HuH-7 (cell line): ENCODE measurements around the gene HRNR.
"Not testable (repeated sequence)": the region's sequence is repeated elsewhere in the genome, so short reads cannot be mapped to it uniquely, and the experiment has no call there.

ENCODE experiments used
- DNase-seq: peaks from one replicate; pipeline ENCODE4 v3.0.0; 2011; ENCODE audit warnings: low spot score

Gene HRNR

GRCh38 chr1:152224093-152224492, at the start of gene HRNR:
HRNR (minus strand) TSS chr1:152224193; CDS start chr1:152223253, 940 bp downstream.
- no peak for DNase-seq

- DNase-seq, result not testable (repeated sequence)
These were observed 32.4 kb upstream of the HRNR start for GRCh38 chr1:152256394-152256793.

GRCh38 chr1:152252157-152252556, 28.2 kb upstream of the HRNR start:
- no peak for DNase-seq

GRCh38 chr1:152251391-152251790, 27.4 kb upstream of the HRNR start:
- no peak for DNase-seq

- DNase-seq, result no peak
These were observed 23.3 kb upstream of the HRNR start for GRCh38 chr1:152247316-152247715.

GRCh38 chr1:152244576-152245273, 20.7 kb upstream of the HRNR start:
- no peak for DNase-seq

GRCh38 chr1:152237093-152237492, 13.1 kb upstream of the HRNR start:
- no peak for DNase-seq

GRCh38 chr1:152228831-152229230, 4.8 kb upstream of the HRNR start:
- DNase-seq, result no peak

GRCh38 chr1:152227310-152227928, 3.4 kb upstream of the HRNR start:
- no peak for DNase-seq

- no peak for DNase-seq
These were observed 1.7 kb upstream of the HRNR start for GRCh38 chr1:152225678-152226077.

- DNase-seq, result no peak
These were observed 3.5 kb downstream of the HRNR start for GRCh38 chr1:152220166-152221163.

- DNase-seq, result not testable (repeated sequence)
These were observed 4.6 kb downstream of the HRNR start for GRCh38 chr1:152219438-152219837.

- no peak for DNase-seq
These were observed 5.1 kb downstream of the HRNR start for GRCh38 chr1:152218762-152219436.

GRCh38 chr1:152215604-152216003, 8.4 kb downstream of the HRNR start:
- DNase-seq, result not testable (repeated sequence)

- not testable (repeated sequence) for DNase-seq
These were observed 9.1 kb downstream of the HRNR start for GRCh38 chr1:152214911-152215310.

GRCh38 chr1:152198982-152199381, 25.0 kb downstream of the HRNR start:
- no peak for DNase-seq

GRCh38 chr1:152197361-152197941, 26.5 kb downstream of the HRNR start:
- DNase-seq, result no peak

- DNase-seq, result no peak
These were observed 32.3 kb downstream of the HRNR start for GRCh38 chr1:152191711-152192110.

- no peak for DNase-seq
These were observed 32.7 kb downstream of the HRNR start for GRCh38 chr1:152191260-152191659.

GRCh38 chr1:152190589-152190988, 33.4 kb downstream of the HRNR start:
- DNase-seq, result no peak

- DNase-seq, result peak; percentile 64
These were observed 34.1 kb downstream of the HRNR start for GRCh38 chr1:152189657-152190442.
